HG02852 (cell line): Measurements from ENCODE around the gene BCAP31.
"Not testable (repeated sequence)": the region's sequence is repeated elsewhere in the genome, so short reads cannot be mapped to it uniquely, and the experiment has no call there.

ENCODE experiments used
- ATAC-seq: cut with Tn5 transposase; IDR thresholded peaks from one replicate; pipeline ENCODE4 v1.9.1; 2021; ENCODE audit warnings: mild to moderate bottlenecking, moderate library complexity; ENCODE audit not compliant: unreplicated experiment

Gene BCAP31

DNA sequence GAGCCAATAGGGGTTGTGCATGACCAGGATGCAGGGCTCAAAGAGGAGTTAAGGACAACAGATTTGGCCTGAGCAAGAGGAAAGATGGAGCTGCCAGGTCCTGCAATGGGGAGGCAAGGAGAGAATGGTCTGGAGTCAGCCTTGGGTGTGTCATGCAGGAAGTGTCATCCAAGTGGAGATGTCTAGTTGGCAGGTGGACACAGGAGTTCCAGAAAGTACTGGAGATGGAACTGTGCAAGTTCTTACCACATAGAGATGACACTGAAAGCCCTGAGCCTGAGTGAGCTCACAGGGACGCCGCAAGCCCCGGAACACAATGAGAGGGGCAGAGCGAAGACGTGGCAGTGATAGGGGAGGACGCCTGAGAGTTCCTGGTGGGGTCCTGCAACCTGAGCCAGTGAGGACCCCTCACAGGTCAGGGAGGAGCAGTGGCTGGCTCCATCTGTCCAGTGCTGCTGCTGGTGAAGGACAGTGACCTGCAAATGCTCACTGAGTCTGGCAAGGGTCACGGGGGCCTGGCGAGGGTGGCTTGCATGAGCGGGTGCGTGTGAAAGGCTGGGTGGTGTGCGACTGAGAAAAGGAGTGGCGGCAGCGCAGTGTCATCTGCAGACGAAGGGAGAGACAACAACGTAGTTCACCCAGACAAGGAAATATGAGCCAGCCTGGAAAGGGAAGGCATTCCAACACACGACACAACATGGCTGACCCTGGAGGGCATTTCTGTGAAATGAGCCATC, 27.0 kb downstream of the BCAP31 start:
- ATAC-seq = not testable (repeated sequence)

DNA sequence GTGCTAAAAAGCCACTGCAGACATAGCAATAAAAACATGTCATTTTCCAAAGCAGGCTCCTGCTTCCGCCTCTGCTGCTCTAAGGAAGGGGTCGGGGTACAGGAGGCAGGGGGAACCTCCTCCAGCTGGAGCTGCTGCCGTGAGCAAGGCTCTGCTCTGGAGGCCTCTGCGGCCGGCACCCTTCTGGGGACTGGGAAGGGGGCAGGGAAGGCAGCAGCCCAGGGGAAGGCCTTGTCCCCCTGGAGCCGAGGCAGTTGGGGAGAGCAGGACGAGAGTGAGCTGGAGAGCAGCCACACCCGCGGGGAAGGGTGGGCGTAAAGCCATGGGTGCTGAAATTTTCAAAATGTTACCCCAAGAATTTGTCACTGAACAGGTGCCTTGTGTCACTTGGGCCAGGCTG, 27.6 kb downstream of the BCAP31 start:
- ATAC-seq = not testable (repeated sequence)

DNA sequence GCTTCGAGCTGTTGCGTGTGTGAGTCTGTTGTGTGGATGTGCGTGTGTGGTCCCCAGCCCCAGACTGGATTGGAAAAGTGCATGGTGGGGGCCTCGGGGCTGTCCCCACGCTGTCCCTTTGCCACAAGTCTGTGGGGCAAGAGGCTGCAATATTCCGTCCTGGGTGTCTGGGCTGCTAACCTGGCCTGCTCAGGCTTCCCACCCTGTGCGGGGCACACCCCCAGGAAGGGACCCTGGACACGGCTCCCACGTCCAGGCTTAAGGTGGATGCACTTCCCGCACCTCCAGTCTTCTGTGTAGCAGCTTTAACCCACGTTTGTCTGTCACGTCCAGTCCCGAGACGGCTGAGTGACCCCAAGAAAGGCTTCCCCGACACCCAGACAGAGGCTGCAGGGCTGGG, 28.1 kb downstream of the BCAP31 start:
- no peak for ATAC-seq

DNA sequence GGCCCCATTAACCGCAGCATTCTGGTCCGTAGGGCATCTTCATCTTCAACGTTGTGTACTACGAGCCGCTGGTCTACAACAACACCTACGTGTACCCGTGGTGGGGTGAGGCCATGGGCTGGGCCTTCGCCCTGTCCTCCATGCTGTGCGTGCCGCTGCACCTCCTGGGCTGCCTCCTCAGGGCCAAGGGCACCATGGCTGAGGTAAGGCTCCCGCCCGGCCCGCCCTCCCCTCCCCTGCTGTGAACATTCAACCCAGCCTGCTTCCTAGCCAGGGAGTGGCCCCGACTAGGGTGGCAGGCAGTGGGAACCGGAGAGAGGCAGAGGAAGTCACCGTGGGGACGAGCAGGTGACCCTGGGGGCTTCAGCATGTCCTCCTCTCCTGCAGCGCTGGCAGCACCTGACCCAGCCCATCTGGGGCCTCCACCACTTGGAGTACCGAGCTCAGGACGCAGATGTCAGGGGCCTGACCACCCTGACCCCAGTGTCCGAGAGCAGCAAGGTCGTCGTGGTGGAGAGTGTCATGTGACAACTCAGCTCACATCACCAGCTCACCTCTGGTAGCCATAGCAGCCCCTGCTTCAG, 29.4 kb downstream of the BCAP31 start:
- ATAC-seq = no peak

DNA sequence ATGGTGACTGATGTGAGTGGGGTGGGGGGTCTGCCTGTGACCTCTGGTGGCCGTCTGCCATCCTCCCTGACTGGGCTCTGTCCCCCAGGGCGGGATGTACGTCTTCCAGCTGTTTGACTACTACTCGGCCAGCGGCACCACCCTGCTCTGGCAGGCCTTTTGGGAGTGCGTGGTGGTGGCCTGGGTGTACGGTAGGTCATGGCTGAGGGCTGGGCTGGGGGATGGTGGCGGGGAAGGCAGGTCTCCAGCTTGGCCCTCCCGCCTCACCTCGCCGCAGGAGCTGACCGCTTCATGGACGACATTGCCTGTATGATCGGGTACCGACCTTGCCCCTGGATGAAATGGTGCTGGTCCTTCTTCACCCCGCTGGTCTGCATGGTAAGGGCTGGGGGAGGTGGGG, 29.9 kb downstream of the BCAP31 start:
- not testable (repeated sequence) for ATAC-seq

DNA sequence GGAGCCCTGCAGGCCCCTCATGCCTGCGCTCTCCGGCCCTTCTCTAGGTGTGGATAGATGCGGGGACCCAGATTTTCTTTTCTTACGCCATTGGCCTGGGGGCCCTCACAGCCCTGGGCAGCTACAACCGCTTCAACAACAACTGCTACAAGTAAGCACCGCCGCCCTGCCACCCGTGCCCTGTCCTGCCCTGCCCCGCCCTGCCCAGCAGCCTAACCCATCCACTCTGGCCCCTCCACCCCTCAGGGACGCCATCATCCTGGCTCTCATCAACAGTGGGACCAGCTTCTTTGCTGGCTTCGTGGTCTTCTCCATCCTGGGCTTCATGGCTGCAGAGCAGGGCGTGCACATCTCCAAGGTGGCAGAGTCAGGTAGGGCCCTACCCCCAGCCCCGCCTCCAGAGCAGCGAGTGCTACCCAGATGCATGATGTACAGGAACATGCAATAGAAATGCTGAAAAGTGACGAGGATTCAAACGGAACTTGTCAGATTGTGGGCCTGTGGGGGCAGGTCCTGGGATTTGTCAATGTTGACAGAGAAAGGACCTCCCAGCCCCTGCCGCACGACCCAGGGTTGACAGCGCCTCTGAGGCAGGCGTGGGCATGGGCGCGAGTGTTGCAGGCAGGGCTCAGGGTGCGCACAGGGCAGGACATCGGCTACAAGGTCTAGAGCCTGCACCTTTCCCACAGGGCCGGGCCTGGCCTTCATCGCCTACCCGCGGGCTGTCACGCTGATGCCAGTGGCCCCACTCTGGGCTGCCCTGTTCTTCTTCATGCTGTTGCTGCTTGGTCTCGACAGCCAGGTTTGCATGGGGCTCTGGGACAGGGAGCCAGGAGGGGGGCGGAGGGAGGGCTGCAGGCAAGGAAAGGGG, 30.7 kb downstream of the BCAP31 start:
- ATAC-seq = no peak

DNA sequence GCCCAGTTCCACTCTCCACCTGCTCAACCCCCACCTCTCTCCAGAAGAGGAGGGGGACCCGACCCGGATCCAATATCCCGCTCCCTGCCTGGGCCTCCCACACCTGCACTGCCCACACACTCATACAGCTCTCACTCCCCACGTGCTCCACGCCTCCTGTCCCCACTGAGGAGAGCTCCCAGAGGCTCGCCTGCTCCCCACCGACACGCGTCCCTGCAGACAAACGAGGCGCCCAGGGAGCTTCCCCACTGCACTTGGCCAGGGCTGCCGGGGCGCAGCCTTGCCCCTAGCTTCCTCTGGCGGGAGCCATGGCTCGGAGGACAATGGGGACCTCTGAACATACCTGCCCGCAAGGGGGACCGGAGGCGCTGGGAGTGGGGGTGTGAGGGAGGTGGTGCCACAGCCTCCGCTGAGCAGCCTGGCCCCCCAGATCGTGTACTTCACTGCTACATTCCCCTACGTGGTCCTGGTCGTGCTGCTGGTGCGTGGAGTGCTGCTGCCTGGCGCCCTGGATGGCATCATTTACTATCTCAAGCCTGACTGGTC, 31.5 kb downstream of the BCAP31 start:
- no peak for ATAC-seq

DNA sequence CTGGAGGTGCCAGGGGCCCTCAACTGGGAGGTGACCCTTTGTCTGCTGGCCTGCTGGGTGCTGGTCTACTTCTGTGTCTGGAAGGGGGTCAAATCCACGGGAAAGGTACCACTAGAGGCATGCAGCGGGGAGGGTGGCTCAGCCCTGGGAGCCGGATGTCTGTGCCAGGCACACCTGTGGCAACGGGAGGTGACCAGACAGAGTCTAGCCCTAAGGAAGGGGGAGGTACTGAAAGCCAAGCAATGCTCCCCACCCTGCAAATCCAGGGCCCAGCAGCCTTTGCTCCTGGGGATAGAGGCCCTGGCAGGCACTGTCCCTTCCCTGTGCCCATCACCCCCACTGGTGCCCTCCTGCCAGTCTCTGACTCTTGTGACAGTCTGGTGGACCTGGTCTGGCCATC, 32.2 kb downstream of the BCAP31 start:
- ATAC-seq = no peak

DNA sequence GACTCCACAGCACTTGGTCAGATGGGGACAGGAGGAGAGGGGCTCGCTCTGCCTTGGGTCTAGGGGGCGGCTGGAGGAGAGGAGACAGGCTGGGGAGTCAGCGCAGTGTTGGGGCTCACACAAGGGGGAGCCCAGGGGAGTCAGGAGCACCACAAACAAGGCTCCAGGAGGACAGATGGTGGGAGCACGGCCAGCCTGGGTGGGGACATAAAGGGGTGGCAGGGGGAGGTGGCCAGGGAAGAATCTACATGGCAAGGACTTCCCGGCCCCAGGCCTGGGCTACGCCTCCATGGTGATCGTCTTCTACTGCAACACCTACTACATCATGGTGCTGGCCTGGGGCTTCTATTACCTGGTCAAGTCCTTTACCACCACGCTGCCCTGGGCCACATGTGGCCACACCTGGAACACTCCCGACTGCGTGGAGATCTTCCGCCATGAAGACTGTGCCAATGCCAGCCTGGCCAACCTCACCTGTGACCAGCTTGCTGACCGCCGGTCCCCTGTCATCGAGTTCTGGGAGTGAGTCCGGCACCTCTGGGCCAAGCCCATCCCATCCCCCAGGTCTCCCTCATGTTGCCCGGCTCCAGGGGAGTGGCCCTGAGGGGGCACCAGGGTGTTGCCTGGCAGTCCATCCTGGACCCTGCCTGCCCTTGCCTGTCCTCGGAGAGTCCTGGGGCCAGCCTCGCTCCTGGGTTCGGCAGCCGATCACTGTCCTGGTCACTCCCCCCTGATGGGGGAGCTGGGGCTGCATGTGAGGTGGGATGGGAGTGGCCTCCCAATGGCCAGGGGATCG, 33.0 kb downstream of the BCAP31 start:
- ATAC-seq = not testable (repeated sequence)

DNA sequence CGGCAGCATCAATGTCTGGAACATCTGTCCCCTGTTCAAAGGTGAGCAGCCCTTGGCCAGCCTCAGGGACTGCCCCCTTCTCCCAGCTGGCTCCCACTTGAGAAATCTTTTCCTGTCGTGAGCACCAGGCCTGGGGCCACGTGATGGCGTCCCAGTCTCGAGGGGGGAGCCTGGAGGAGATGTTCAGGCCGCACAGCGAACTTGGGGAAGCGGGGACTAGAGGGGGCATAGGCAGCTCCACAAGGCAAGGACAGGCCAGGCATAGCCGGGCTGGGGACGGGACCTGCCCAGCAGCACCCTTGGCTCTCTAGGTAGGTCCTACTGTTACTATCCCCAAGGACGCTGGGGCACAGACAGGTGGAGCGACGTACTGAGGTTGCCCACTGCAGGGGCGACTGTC, 33.7 kb downstream of the BCAP31 start:
- ATAC-seq = no peak

DNA sequence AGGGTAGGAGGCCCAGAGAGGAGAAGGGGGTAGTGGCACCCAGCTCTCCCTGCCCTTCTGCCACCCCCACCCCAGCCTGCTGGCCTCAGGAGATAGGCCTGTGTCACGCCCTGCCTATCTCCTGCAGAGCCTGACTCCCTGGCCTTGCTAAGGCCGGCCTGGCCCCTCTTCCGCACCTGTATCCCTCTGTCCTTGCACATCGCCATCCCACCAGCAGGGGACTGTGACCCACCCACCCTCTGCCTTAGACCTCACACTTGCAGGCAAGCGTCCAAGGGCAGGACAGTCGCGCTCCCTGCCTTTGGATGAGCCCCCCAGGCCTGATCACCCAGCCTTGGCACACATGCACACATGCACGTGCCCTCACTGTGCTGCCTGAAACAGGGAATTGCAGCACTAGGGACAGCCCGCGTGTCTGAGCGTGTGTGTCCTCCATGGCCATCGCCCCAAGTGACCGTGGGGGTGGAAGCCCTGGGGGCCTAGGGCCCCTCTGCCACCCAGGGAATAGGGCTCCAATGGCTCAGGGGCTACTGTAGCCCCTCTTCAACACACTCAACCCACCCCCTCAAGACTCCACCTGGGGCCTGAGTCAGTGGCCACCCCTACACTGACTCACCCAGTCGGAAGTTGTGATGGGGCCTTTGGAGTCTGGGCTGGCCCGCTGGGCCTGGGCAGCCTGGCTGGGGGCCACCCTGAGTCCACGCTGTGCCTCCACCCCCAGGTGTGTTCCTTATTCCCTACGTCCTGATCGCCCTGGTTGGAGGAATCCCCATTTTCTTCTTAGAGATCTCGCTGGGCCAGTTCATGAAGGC, 34.3 kb downstream of the BCAP31 start:
- ATAC-seq = no peak

DNA sequence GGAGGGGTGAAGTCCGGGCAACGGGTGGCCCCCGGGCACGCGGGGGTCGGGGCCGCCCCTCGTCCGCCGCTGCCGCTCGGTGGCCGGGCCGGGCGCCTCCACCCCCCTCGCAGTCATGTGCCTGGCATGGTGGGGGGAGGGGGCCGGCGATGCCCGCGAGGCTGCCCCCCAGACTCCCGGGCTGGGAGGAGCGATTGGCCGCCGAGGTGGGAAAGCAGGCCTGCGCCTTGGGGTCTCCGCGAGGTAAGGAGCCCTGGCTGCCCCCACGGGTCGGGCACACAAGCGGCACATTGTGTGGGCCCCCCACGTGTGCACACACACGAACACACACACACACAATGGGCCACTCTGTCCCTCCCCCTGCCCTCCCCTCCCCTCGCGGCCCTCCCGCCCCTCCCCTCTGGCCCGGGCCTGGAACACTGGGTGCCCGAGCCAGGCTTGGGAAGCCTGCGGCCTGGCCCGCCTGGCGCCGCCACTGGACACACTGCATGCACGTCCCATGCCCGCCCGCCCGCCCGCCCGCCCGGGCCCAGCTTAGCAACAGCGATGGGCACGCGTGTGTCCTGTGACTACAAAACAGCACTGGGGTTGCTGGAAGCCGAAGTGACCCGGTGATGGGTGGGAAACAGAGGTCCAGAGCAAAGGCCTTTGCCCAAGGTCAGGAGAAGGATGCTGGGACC, 35.1 kb downstream of the BCAP31 start:
- no peak for ATAC-seq

DNA sequence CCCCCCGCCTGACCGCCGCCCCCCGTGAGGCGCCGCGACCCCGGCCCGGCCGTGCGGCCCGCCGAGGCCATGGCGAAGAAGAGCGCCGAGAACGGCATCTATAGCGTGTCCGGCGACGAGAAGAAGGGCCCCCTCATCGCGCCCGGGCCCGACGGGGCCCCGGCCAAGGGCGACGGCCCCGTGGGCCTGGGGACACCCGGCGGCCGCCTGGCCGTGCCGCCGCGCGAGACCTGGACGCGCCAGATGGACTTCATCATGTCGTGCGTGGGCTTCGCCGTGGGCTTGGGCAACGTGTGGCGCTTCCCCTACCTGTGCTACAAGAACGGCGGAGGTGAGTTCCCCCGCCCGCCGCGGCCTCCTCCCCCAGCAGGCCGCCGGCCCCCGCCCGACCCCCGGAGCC, 35.7 kb downstream of the BCAP31 start:
- no peak for ATAC-seq

DNA sequence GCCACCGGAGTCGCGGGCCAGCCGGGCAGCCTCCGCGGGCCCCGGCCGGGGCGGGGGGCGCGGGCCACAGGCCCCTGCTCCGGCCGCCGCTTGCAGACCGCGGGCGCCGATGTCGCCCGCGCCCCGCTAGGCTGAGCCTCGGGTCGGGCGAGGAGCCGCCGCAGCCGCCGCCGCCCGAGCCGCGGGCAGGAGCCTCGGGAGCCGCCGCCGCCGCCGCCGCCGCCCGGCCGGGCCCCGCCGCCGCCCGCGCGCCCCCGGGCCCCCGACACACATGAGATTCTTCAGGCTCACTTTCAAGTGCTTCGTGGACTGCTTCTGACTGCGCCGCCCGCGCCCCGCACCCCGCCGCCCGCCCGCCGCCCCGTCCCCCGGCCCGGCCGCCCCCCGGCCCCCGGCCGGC, 36.1 kb downstream of the BCAP31 start:
- ATAC-seq = no peak

DNA sequence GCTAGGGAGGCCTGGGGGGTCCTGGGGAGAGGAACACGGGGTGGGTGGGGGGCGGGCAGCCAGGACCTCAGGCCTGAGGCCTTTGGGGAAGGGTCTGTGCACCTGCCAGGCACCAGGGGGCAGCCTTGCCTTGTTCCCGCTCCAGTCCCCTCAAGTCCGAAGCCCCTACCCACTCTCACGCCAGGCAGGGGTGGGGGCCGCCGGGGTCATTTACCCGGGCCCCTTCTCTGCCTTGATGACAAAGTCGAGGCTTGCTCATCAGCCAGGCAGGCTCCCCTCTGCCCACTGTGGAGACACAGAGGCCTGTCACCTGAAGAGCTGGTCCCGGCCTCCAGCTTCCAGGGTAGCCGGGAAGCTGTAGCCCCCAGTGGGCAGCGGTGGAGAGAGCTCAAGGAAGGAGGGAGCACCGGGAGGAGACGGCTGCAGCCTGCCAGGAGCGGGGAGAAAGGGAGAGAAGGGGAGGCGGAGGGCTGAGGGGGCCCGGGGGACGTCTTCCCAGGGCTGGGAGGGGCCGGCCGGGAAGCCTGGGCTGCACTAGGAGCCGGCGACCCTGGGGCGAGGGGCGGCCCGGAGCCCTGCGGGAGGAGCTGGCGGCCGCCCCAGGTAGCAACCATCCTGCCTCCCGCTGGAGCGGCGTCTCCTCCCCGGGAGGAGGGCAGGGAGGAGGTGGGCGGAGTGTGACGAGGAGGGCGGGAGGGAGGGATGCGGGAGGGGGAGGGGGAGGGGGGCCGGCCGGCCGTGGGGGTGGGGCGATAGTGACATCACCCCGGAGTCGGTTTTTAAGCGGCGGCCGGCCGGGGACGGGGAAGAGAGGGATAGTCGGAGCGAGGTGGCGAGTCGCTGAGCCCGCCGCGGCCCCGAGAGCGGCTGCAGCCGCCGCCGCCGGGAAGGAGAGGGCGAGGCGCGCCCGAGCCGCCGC, 36.8 kb downstream of the BCAP31 start, which contains the start of gene SLC6A8:
TSS of gene SLC6A8 (plus strand) at position 806 of the 919 bp plus-strand sequence. CDS start 649 bp downstream, outside the sequence.
- ATAC-seq = no peak

DNA sequence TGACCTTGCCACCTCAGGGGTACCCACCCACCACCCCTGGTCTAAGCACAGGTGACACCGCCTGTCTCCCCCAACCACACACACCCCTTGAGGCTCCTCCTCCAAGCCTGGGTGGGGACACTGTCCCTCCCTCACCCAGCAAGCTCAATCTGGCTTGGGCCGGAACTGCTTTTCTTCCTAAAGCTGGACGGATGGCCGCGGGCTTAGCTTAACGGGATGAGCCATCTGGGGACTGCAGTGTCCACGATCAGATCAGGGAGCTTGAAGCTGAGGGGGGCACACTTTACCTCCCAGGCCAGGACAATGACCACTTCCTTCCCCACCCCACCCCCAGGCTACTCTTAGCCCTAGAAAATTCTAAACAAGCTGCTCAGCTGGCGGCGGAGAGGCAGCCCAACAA, 37.5 kb downstream of the BCAP31 start:
- ATAC-seq = no peak

DNA sequence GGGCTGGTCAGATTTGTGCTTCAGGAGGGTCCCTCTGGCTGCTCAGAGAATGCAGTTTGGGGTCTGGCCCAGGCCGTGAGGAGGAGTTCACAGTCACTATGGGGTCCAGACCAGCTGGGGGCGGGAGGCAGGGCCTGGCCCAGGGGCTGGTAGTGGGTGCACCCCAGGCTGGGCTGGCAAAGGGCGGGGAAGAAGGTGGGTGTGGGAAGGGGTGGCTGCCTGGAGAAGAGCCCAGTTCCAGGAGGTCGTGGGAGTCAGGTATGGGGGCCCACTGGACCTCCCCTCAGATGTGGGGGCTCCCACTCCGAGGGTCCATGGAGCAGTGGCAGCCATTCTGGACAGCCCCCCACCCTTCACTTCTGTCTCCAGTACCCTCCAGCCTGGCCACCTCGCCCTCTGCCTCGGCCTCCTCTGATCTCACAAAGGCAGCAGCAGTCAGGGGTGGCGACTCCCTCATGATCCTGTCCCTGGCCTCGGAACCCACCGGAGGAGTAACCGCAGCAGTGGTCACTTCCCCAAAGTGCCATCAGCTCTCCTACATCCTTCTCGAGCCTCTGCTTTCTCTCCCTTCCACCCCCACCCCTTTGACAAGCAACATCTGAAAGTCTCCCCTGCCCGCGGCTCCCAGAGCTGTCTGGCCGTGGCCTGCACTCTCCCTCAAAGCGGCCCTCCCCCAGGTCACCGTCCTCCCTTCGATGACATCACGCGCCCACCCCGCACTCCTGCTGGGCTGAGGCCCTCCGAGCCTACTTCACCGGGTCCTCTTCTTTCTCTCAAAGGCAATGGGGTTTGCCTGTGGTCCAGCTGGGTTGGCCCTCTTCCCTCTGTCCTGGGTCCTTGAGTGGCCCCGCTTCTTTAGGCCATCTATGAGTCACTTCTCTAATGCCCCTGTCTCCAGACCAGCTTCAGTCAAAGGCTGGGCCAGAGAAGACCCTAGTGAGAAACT, 38.2 kb downstream of the BCAP31 start:
- no peak for ATAC-seq
